ENCODE data around the gene SMAGP. TPM values are rescaled to one million over a fixed set of nuclear protein-coding genes. Genes with fewer than 3 reads are reported as not detected.
"Not testable (repeated sequence)": the region's sequence is repeated elsewhere in the genome, so short reads cannot be mapped to it uniquely, and the experiment has no call there.

SMAGP gene
- total RNA-seq, 1 experiment from 2014 or later, result 0.38 TPM

DNA sequence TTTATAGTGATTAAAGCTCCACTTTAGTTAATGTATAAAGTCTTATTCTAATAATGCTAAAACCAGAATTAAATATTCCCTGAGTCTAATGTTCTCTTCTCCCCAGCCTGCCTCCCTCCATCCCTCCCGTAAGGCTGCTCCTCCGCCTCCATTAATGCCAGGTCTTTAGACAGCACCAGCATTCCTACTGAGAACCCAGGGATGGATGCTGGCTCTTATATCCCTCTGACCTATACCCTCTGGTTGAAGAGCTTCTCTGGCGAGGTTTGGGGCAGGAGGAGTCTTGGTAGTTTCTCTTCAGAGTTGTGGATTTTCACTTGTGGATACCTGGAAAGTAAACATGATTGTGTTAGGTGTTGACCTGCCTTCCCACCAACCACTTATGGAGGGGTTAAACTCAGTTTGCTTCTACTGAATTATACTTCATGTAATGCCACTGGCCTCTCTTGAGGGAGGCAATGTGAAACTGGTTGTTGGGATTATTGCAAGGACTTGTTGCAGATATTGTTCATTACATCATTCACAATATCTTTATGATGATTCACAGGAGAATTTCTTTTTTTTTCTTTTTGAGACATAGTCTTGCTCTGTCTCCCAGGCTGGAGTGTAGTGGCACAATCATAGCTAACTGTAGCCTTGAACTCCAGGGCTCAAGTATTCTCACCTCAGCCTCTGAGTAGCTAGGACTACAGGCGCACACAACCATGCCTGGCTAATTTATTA lies 11.1 kb upstream of the SMAGP start:
- no peaks in the 10 kb centered on the region for H3K9me3 ChIP-seq (replicated peaks)
- H3K36me3 ChIP-seq, result no peaks in the 10 kb centered on the region

DNA sequence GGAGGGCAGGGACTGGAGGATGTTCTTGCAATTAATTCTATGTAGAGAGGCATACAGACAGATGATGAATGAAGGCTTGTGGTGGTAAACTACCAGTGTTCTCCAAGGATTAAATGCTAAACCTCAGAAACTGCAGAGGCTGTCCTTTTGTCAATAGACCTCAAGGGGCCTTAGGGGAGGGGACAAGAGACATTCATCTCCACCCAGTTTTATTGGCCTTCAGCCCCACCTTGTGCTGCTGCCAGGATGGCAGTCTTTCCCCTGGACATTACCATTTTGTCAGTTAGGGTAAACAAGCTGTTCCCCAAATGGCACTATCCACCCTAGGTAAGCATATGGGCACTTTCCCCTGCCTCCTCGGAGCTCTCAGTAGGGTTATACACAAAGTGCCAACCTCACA lies 4.9 kb upstream of the SMAGP start:
- DNase-seq, result no peak
- Histone ChIP-seq H3K4me3 (no peak overlapping the region), H3K9me3 (replicated peaks) (no peaks in the 10 kb centered on the region), H3K27me3 (no peaks in the 10 kb centered on the region), H3K36me3 (no peaks in the 10 kb centered on the region), H3K27ac (no peak overlapping the region), H3K4me1 (no peaks in the 10 kb centered on the region)

More for the DNA sequence above, 11.1 kb upstream of the SMAGP start:
- no peaks in the 10 kb centered on the region for H3K4me1 ChIP-seq
- H3K27me3 ChIP-seq, result no peaks in the 10 kb centered on the region; the same call in none of the 2 replicates
- no peak for DNase-seq
- no peak overlapping the region for H3K27ac ChIP-seq
- no peak overlapping the region for H3K4me3 ChIP-seq

DNA sequence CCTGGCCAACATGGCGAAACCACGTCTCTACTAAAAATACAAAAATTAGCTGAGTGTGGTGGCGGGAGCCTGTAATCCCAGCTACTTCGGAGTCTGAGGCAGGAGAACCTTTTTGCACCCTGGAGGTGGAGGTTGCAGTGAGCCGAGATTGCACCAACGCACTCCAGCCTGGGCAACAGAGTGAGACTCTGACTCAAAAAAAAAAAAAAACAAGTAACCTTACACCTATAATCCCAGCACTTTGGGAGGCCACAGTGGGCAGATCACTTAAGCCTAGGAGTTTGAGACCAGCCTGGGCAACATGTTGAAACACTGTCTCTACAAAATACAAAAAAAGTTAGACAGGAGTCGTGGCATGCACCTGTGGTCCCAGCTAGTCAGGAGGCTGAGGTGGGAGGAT lies 2.6 kb upstream of the SMAGP start:
- H3K9me3 ChIP-seq (replicated peaks); H3K4me3 ChIP-seq; DNase-seq; H3K27me3 ChIP-seq; H3K36me3 ChIP-seq; H3K27ac ChIP-seq; H3K4me1 ChIP-seq: not testable (repeated sequence)

DNA sequence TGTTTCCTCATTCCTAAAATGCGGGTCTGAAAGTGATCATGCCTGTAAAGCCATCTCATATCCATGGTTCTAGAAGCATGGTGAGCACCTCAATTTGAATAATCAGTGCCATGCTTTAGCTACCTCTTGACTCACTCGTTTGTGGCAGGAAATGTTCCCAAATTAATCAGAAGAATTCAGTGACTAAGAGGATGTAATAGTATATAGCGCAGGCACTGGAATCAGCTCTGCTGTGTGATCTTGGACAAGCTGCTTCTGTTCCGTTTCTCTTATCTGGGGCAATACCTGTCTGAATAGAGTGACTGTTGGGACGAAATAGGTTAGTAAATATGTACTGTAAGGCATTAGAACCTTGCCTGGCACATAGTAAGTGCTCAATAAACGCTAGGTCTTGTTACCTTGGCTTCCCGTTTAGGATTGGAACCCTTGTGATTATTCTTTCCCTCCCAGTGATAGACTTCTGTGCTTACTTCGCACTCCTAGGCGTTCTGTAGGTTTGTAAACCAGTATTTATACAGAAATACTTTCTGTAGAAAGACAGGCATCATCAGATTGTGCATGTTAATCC lies 820 bp upstream of the SMAGP start:
- peak in 1 of 2 experiments; percentile 43 for DNase-seq
- Histone ChIP-seq H3K4me3 (peak overlapping the region; percentile 61), H3K9me3 (replicated peaks) (no peaks in the 10 kb centered on the region)

DNA sequence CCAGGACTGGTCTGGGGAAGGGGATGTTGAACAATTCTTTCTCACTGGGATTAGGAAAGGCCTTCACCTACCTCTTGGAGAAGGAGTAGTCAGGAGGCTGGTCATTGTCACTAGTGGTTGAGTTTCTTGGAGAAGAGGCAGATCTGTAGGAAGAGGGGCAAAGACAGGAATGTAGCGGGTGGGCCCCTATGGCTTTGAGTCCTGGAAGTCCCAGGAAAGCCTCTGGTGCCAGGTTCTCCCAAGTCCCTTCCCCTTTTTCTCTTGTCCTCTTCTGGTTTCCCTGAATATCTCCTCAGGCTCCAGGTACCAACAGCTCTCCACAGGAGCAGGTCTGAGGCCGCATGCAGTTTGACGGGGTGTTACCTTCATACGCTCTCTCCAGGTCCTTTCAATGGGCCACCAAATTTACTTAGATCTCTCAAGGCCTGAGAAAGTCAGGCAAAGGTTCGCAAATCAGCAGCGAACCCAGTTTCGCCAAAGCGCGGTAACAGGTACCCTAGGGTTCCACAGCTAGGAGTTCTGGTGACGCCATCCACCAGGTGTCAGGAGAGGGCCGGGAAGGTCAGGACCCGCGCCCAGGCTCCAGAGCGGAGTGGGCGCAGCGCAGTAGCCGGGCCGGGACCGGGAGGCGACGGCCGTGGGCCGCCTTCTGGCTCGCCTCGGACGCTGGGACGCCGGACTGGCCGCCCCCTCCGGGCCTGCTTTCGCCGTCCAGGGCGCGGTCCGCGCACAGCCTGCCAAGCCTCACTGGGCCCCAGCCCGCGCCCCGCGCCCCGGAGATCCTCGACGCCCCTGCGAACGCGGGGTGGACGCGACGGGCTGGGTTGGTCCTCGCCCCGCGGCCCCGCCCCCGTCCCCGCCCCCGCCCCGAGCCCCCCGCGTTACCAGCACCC lies 795 bp downstream of the SMAGP start:
- no peak for DNase-seq
- H3K27ac ChIP-seq, result no peak overlapping the region

More for the DNA sequence above, 820 bp upstream of the SMAGP start:
- H3K36me3 ChIP-seq, result no peaks in the 10 kb centered on the region
- H3K4me1 ChIP-seq, result no peaks in the 10 kb centered on the region
- H3K27me3 ChIP-seq, result no peaks in the 10 kb centered on the region
- no peak overlapping the region for H3K27ac ChIP-seq

DNA sequence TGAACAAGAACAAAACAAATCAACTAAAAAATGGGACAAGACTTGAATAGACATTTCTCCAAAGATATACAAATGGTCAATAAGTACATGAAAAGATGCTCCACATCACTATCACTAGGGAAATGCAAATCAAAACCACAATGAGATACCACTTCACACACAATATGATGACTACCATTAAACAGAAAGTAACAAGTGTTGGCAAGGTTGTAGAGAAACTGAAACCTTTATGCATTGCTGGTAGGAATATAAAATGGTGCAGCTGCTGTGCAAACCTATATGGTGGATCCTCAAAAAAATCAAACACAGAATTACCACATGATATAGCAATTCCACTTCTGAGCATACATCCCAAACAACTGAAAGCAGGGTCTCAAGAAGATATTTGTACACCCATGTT lies 5.2 kb downstream of the SMAGP start:
- no peaks in the 10 kb centered on the region for H3K9me3 ChIP-seq (replicated peaks)
- no peaks in the 10 kb centered on the region for H3K36me3 ChIP-seq
- no peak overlapping the region for H3K4me3 ChIP-seq
- DNase-seq, result no peak
- H3K27me3 ChIP-seq, result no peaks in the 10 kb centered on the region
- H3K4me1 ChIP-seq, result no peaks in the 10 kb centered on the region
- no peak overlapping the region for H3K27ac ChIP-seq

More for the DNA sequence above, 795 bp downstream of the SMAGP start:
- Histone ChIP-seq H3K27me3 (no peaks in the 10 kb centered on the region), H3K4me1 (no peaks in the 10 kb centered on the region), H3K9me3 (replicated peaks) (no peaks in the 10 kb centered on the region), H3K4me3 (peak overlapping the region; percentile 61; the same call in 1 of the 2 replicates), H3K36me3 (no peaks in the 10 kb centered on the region)

DNA sequence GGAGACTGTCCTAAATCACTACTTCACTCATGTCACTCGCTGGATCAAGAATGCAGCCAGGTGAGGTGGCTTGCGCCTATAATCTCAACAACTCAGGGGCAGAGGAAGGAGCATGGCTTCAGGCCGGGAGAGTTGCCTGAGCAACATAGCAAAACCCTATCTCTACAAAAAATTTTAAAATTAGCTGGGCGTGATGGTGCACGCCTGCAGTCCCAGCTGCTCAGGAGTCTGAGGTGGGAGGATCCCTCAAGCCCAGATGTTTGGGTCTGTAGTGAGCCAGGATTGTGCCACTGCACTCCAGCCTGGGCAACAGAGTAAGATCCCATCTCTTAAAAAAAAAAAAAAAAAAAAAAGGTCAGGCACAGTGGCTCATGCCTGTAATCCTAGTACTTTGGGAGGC lies 5.9 kb downstream of the SMAGP start:
- Histone ChIP-seq H3K27me3 (no peaks in the 10 kb centered on the region), H3K4me3 (no peak overlapping the region), H3K36me3 (no peaks in the 10 kb centered on the region), H3K27ac (no peak overlapping the region), H3K4me1 (no peaks in the 10 kb centered on the region), H3K9me3 (replicated peaks) (no peaks in the 10 kb centered on the region)
- DNase-seq, result no peak

DNA sequence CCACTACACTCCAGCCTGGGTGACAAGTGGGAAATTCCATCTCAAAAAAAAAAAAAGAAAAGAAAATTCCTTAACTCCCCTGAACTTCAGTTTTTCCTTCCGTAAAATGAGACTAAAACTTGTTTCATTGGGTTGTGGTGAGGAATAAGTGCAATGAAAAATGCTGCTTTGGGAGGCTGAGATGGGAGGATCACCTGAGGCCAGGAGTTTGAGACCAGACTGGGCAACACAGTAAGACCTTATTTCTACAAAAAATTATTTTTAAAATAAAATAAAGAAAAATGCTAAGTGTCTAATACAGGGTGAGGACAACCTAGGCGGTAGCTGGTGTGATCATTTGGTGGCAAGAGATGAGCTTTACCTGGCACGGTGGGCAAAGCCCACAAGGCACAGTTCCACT lies 6.9 kb downstream of the SMAGP start:
- Histone ChIP-seq H3K4me3 (no peak overlapping the region), H3K27ac (no peak overlapping the region), H3K27me3 (no peaks in the 10 kb centered on the region), H3K36me3 (no peaks in the 10 kb centered on the region), H3K9me3 (replicated peaks) (no peaks in the 10 kb centered on the region), H3K4me1 (no peaks in the 10 kb centered on the region)
- no peak for DNase-seq

DNA sequence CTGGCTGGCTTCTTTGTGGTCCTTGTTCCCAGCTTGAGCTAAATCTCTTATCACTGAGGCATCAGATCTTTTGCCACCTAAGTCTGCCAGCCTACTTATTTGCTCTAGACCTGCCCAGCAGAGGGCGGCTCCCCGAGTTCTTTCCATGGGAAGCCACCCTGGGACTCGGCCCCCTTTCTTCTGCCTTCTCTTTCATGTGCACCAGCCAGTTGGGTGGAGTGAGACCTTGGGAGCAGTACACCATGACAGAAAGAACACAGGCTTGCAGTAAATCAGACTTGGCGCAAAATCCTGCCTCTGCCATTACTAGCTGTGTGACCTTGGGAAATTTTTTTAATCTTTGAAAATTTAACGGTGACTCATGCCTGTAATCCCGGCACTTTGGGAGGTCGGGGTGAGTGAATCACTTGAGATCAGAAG lies 7.4 kb downstream of the SMAGP start:
- DNase-seq, result peak; percentile 59 to 70
- Histone ChIP-seq H3K4me3 (no peak overlapping the region), H3K9me3 (replicated peaks) (no peaks in the 10 kb centered on the region), H3K27me3 (no peaks in the 10 kb centered on the region), H3K27ac (no peak overlapping the region), H3K36me3 (no peaks in the 10 kb centered on the region), H3K4me1 (no peaks in the 10 kb centered on the region)

DNA sequence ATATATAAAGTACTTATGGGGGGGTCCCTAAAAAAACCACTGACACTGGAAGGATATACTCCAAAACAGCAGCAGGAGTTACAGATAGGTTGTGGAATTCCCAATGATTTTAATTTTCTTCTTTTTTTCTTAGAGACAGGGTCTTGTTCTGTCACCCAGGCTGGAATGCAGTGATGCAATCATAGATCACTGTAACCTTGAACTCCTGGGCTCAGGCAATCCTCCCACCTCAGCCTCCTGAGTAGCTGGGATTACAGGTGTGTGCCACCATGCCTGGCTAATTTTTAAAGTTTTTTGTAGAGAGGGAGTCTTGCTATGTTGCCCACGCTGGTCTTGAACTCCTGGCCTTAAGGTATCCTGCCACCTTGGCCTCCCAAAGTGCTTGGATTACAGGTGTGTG lies 10.6 kb downstream of the SMAGP start:
- H3K27me3 ChIP-seq; H3K4me3 ChIP-seq; H3K27ac ChIP-seq; H3K9me3 ChIP-seq (replicated peaks); DNase-seq; H3K4me1 ChIP-seq; H3K36me3 ChIP-seq: not testable (repeated sequence)

DNA sequence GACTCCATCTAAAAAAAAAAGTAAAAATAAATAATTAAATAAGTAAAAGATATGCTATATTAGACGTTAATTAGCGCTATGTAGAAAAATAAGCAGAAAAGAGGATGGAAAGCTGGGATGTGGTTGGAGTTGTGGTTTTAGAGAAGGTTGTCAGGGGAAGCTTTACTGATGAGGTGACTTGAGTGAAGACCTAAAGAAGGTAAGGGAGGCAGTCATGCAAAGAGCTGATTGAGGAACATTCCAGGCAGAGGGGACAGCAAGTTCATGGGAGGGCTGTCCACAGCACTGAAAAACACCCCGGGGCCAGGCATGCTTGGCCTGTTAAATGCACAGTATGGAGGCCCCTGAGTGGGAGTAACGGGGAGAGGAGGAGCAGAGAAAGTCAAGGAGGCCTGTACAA lies 15.7 kb downstream of the SMAGP start:
- Histone ChIP-seq H3K9me3 (replicated peaks) (no peaks in the 10 kb centered on the region; the same call in 1 of the 2 replicates), H3K4me3 (no peak overlapping the region), H3K27ac (no peak overlapping the region), H3K27me3 (no peaks in the 10 kb centered on the region), H3K36me3 (no peaks in the 10 kb centered on the region), H3K4me1 (0 out of 2 replicates have a peak, but pooled peaks cover 3% of the 10 kb centered on the region)
- no peak for DNase-seq

DNA sequence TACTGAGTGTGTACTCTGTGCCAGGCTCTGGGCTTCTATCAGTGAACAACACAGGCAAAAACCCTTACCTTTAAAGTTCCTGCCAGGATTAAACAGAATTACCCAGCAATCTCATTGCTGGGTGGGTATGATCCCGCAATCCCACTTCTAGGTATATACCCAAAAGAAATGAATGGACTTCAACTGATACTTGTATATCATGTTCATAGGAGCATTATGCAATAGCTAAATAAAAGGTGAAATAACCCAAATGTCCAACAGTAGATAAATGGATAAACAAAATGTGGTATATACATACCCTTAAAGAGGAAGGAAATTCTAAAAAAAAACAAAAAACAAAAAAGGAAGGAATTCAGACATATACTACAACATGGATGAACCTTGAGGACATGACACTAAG lies 16.9 kb downstream of the SMAGP start:
- DNase-seq, result no peak
- Histone ChIP-seq H3K9me3 (replicated peaks) (no peaks in the 10 kb centered on the region; the same call in 1 of the 2 replicates), H3K4me1 (0 out of 2 replicates have a peak, but pooled peaks cover 3% of the 10 kb centered on the region), H3K27me3 (no peaks in the 10 kb centered on the region), H3K4me3 (no peak overlapping the region), H3K36me3 (no peaks in the 10 kb centered on the region), H3K27ac (no peak overlapping the region)

DNA sequence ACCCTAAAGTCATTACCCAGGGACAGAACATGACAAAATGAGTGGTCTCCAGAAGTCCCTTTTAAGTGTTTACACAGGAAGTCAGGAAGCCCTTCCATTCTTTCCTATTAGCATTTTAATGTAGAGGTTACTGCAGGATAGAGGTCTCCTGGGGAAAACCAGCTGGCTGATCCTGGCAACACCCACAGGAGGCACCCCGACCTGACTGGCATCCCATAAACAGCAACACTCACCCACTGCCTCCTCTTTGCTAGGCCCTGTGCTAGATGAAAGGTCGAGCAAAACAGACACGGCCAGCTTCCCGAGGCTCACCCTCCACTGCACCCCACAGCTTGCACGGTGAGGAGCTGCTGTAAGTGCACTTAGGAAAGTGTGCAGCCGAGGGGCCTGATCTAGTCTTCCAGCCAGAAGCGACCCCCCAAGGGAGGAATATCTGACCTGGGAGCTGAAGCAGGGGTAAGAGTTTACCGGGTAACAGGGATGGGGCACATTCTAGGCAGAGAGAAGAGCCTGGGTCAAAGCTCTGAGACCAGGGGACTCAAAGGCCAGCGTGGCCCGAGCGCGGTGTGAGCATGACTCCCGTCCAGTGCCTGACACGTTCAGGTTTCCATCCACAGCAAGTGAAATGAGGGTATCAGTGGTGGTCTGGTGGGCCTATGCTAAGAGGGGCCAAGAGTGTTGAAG lies 22.6 kb downstream of the SMAGP start:
- Histone ChIP-seq H3K36me3 (peaks cover 3% of the 10 kb centered on the region; the same call in 1 of the 2 replicates), H3K4me1 (peaks cover 11% of the 10 kb centered on the region), H3K27me3 (no peaks in the 10 kb centered on the region), H3K27ac (no peak overlapping the region), H3K4me3 (no peak overlapping the region), H3K9me3 (replicated peaks) (no peaks in the 10 kb centered on the region)
- no peak for DNase-seq

DNA sequence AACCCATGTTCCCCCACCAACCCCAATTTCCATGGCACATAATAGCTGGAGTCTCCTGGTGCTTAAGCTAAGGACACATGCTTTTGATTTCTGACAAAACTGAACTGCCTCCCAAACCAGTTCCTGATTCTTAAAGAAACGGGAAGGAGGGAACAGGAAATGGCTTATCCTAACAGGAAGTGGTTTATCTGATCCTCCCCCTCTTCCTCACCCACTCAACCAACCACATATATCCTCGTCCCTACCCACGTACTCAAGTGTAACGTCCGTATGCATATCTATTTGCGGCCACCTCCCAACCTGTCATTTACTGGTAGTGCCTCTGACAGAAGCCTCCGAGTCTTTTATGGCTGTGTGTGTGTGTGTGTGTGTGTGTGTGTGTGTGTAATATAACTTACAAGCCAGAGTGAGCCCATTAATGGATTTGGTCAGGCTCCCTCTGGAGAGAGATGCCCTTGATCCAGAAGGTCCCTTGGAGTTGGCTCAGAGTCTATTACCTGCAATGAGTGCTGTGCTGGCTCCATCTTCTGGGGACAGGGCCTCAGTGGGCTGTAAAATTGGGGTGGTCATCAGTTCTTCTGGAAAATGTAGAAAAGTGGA lies 23.9 kb downstream of the SMAGP start:
- Histone ChIP-seq H3K9me3 (replicated peaks) (no peaks in the 10 kb centered on the region), H3K4me1 (peaks cover 8% of the 10 kb centered on the region), H3K4me3 (no peak overlapping the region), H3K27me3 (no peaks in the 10 kb centered on the region), H3K36me3 (peaks cover 13% of the 10 kb centered on the region), H3K27ac (no peak overlapping the region)
- DNase-seq, result peak; percentile 29 to 54
